ENCODE data around the gene ALKBH3.

Gene ALKBH3

DNA sequence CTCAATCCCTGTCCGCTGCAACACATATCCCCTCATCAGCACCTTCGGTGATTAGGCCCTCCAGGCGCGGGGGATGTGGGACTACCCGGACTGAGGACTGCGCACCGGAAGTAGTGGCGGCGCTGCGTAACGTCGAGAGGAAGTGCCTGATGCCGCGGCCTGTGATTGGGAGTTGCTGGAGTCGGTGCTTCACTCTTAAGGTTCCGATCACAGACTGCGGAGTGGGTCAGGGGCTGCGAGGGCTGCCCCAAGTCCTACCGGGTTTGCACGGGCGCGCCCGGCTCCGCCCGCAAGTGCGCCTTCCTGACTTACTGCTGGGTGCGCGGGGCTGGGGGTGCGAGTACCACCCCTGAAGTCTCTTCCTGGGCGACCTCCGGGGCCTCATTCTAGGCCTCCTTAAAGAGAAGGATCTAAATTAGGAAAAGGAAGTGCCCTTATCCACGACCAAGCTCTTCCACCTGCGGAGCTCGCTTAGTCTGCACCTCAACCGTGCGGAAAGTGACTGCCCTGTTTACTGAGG is at the start of gene ALKBH3:
TSS of gene ALKBH3 (plus strand) at position 192 of the 520 bp plus-strand sequence. CDS start 1,822 bp downstream, outside the sequence.
- DNase-seq = peak; percentile 93

DNA sequence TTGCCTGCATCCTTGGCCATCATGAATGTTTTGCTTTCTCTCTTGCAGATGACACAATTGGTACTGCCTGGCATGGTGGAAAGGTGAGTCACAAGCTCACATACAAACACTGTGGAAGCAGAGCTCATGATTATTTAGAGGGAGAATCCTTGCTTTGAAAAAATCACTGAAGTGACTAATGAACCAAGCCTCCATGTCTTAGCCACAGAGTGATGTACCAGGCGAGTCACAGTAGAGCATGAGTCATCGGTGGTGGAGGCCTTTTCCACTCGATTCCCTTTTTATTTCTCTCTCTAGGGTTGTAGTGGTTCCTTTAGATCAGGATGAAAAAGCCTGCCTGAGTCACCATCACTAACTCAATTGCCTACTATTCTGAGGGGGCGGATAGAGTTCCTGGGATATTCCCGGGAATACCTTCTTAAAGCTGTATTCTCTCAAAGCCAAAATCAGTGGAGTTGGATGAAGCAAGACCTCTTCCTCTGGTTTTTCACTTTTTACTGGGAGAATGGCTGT is 49.6 kb upstream of the ALKBH3 start:
- no peak for DNase-seq

DNA sequence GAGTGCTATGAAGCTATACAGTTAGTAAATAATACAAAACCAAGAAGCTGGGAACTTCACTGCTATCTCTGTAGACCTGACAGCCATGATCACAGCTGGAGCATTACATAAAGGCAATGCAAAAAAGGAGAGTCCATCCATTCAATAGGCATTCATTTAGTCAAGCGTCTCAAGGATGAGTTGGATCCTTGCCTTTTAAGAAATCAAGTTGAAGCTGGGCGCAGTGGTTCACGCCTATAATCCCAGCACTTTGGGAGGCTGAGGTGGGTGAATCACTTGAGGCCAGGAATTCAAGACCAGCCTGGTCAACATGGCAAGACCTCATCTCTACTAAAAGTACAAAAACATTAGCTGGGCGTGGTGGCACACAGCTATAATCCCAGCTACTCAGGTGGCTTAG is 48.1 kb upstream of the ALKBH3 start:
- no peak for DNase-seq

DNA sequence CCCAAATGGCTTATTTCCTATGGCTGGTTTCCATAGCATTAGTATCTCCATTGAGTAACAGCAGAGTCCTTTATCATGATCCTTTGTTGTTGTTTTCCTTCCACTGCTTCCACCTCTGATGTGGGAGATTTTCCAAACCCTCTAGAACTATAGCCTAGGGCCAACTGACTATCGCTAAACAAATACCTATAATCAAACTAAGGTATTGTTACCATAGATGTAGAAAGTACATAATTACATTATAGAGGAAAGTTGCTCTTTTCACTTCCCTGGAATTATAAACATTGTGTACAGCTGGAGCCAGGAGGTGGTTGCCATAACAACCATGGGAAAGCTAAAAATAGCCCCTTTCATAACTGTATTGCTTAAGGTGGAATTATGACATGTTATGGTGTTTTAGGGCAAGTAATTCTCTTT is 47.0 kb upstream of the ALKBH3 start:
- peak; percentile 83 for DNase-seq

DNA sequence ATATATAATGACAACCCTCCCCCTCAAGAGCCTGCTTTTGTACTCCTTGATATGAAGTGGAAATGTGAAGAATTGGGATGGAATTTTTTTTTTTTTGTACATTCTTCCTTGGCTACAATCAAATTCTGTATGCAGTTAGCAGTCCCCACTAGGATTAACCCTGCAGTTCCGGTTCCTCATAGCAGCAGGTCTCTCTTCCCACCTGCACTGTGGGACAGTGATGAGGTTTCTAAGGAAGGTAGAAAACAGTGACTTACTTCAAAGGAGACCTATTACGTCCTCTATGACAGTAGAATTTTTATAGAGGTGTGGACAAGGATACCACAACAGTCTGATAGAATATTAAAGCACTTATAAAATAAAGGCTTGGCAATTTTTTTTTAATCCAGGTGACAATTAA is 46.3 kb upstream of the ALKBH3 start:
- DNase-seq = peak; percentile 47

DNA sequence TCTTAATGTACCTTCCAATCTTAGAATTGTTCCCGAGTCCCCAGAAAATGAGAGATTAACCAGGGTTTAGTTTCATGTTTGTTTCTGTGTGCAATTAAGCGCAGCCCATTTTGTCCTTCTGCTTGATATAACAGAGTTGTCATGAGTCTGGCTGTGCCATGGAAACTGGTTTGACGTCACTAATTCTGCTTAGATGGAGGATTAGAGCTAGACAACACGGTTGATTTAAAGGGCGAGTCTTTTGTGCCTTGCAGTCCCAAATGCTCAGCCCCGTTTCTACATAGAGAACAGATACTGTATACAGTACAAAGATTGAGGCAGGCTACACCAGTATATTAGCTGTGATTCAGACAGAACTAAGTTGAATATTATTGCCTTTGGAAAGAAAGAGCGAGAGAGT is 45.5 kb upstream of the ALKBH3 start:
- peak; percentile 71 for DNase-seq

DNA sequence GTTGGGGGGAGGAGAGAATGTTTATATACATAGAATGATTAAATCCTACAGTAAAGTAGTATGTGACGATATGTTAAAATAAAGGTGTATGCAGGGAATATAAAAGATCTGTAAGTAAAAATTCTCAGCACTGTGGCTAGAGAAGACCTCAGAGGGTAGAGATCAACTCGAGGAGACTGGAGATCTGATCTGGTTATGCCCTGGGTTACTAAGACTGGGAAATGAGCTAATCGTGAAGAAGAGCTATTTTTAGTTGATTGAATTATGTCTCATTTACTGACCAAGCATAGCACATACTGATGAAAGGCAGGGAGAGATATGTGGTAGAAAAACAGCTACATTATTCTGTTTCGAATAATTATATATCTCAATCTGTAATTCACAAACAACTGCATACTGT is 42.8 kb upstream of the ALKBH3 start:
- DNase-seq = no peak

DNA sequence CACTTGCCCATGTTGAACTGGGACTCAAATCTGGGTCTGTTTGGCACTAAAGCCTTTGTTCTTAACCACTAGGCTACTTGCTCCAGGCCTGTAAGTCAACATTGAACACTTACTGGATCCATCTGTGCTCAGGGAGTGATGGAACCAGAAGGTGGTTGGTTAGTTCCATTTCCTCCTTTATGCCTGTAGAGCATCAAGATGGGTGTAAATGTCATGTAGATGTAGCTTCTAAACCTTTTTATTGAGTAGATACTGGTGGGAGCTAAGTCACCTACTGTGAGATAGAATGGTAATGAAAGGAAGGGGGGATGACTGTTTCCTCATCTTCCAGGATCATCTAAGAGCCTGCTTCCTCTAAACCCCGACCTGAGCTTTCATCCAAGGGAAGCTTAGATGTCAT is 38.6 kb upstream of the ALKBH3 start:
- DNase-seq = no peak

DNA sequence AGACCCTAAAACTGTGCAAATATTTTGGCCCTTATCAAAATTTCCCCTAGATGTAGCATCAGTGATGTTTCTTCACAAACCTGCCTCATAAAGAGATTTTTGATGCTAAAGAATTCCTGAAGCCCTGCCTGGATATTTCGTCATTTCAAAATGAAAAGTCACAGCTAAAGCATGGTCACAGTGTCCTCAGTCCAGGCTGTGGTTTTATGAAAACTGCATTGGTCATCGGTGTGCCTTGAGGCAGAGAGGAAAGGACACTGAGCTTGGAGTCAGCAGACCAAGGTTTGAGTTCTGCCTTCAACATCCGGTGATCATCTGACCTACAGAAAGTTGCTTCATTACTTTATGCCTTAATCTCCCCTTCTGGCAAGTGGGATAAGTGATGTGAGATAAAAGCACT is 34.8 kb upstream of the ALKBH3 start:
- no peak for DNase-seq

DNA sequence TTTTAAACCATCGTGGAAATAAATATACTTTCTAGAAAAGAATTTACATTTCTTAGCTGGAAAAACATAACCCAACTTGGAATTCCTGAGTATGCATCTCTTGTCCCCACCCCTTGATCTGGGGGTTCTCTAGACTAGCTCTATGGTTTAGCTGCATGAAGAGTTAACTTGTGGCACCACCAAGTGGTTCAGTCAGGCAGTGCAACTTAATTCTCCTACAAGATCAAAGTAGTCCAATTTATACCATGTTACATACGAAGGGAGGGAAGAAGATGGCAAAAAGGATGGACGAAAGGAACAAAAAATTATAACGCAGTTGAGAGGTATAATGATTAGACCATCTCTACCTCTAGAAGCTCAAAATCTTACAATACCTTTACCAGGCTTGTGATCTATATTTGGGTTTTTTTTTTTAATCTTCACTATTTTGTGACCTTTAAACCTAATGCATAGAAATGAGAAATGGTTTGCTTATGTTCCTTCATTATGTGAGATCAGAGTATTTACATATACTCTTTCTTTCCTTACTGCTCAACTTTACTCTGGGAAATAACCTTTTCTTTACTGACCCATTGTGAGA is 28.5 kb upstream of the ALKBH3 start:
- peak; percentile 58 for DNase-seq

DNA sequence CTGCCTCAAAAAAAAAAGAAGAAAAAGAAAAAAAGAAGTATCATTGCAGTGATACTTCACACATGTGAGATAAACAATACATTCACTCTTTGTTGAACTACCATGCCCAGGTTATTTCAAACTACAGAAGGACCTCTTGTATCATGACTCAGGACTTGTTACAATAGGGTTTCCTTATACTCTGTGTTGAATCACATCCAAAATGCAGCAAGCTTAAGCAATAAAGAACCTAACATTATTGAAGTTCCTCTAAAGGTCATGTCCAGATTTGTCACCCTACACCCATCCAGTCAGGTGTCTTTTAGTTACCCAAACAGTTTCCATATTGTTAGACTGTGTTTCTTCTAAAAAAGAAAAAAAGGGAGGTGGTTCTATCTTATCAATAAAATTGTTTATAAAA is 26.9 kb upstream of the ALKBH3 start:
- DNase-seq = no peak

DNA sequence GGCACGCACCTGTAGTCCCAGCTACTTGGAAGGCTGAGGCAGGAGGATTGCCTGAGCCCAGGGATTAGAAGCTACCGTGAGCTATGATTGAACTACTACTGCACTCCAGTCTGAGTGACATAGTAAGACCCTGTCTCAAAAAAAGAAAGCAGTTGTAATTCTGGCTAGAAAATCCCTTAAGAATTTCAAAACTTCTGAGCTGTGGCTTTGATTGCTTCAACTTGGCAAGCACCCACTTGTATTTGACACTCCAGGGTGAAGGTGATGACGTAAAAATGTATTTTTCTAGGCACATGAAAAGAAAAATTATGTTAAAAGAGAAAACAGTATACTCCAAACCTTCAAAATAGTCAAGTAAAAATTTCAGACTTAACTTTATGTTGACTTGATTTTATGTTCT is 23.6 kb upstream of the ALKBH3 start:
- DNase-seq = no peak

DNA sequence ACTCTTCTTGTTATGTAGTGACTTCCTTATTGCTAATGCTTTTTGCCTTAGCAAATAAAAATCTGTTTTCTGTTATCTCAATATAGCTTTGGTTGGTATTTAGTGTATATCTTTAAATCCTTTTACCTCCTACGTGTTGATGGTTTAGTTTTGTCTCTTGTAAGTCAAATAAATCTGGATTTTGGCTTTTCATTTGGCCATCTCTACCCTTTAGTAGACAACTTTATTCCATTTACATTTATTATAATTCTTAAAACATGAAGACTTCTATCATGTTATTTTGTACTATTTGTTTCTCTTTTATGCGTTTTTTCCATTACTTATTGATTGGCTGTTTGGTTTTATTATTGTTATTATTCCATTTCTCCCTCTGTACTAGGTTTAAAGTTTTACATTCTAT is 19.5 kb upstream of the ALKBH3 start:
- no peak for DNase-seq

DNA sequence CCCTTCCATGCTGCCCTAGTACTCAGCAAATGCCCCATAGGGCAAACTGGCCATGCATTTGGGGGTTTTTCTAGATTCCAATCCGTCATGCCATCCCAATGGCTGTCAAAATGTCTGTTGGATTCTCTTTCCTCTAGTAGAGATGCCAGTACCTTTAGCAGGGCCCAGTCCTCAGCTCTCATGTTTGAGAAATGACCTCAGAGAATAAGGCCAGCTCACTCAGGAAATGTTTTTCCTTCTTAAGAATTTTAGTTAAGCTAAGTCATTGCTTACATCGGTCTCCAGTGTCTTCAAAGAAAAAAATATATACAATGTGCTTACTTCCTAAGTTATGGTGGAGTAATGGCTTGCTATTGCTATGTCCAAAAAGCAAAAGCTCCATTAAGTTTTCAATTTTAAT is 14.1 kb upstream of the ALKBH3 start:
- no peak for DNase-seq

DNA sequence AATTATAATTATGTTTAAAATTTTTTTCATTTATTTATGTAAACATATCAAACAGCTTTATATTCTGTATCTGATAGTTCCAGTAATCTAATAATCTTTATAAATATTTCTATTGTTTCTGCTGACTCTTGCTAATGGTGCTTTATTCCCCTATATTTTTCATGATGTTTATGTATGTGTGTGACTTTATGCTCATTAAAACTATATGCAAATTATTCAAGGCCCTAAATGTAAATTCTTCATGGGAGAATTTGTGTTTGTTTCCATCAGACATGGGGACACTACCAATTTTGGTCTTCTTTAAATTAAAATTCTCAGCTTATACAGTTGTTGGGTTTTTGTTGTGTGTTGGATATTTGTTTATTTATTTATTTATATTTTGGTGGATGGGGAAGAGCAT is 13.7 kb upstream of the ALKBH3 start:
- DNase-seq = no peak

DNA sequence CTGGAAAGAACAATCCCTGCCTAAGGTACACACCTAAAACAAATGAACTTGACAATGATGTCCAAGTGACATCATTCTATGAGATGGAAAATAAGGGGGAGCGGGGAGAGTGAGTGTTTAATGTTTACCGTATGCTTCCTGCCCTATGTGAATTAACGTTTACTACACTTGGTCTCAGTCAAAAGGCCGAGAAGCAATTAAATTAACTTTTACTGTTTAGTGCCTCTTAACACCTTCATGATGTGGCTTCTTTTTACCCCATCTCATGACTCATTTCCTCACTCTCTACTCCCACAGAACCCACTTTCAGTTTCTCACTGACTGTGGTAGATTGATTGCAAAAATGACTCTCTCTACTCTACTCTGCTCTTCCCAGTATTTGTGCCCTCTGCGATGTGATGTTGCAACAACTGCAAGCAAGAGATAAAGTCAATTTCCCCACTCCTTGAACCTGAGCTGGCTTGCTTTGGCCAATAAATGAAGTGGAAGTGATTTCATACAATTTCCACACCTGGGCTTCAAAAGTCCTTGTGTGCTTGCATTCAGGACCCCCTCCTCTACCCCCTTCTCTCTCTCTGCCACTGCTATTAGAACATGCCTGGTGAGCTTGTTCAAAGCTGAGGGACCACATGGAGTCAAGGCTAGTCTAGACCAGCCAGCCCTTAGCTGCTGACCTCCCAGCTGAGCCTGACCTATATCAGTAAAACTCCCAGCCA is 11.6 kb upstream of the ALKBH3 start:
- no peak for DNase-seq

DNA sequence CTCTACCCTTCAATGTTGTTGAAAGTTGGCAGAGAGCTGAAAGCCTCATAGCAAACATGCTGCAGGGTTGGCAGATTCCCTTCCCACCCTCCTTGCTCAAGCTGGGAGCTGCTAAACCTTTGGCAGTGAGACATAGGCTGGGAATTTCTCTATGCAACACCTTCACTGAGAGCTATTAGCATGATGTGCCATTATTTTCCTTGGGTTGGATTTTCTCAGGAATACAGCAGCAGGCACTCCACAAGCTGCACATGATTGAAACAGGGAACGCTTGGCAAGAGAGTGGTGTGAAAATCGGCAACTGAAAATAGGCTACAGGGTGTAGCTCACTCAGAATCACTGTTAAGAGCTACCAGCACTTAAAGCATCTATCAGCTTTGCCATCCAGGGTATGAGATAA is 9.6 kb upstream of the ALKBH3 start:
- DNase-seq = no peak

DNA sequence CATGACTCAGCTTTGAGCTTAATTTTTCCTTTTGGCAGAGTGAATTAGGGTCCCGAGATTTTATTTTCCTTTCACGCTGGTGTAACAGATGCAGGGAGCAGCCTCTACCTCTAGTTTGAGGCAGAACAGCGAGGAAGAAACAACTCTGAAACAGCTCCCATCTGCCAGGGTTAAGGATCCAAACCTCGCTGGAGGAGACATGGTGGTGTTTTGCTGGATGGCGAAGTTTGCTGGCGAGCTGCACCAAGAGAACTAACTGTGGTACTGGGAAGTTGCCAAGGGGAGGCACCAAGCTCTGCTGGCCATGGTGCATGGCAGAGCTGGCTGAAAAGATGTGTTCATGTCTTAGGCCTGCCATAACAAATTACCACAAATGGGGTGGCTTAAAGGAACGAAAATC is 7.6 kb upstream of the ALKBH3 start:
- no peak for DNase-seq

DNA sequence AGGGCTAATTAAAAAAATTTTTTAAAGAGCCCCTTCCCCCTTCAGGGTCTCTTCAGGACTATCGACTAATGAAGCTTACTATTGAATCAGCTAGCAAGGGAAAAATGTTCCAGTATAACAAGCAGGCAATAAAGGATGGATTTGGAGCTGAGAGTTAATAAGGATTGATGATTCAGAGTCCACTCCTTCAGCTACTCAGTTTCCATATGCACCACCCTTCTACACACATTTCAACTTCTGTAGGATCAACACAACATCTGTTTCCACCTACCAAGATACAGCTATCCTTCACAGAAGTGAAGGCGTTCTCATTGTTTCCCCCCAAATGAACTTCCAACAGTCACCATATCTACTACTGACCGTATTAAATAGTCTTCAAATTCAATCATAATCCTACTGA is 6.6 kb upstream of the ALKBH3 start:
- DNase-seq = no peak

DNA sequence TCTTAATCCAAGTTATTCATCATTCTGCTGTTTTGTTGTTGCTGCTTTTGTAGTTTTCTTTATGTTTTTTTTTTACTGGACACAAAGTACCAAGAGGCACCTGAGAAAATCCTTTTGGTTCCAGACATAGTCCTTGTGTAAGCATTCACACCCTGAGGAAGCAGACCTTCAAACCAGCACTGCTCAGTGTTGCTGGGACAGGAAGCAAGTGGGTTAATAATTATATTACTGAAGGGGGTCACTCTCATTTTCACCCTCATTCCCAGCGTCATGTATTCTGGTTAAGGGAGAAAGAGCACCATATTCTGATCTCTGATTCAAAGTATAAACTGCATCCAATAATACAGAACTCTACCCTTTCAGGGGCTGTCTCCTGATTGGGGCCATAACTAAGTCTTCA is 5.9 kb upstream of the ALKBH3 start:
- no peak for DNase-seq

DNA sequence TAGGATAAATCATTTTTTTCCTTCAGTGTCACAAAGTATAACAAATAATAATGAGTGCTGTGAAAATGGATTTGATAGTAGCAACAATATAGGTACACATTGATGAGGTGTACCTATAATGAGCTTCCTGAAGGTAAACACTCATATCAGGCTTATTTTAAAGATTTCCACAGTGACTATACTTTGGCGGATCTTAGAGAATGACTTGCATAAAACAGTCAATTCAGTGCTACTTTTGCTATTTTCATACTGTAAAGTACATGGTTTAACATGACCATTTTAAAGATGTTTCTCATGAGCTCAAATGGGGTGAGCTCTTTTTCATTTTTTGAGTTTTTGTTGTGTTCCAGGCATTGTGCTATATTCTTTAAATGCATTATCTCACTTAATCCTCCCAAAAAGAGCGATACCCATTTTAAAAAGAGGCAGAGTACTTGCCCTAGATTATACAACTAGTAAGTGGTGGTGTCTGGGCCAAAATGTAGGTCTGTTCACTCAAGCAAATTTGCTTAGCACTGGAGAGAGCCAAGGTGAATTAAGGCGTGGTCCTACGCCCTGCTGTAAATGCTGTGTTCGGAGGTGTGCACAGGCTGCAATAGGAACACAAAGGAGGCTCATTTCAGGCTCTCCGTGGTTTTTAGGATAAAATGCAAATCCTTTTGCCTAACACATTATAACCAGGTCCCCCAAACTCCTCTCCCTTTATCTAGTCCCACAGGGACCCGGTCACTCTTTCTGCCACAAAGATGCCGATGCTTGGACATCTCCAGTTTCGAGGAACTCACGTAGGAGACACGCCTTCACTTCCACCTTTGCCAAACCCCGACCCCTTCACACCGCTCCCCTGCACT is 617 bp upstream of the ALKBH3 start:
- no peak for DNase-seq

DNA sequence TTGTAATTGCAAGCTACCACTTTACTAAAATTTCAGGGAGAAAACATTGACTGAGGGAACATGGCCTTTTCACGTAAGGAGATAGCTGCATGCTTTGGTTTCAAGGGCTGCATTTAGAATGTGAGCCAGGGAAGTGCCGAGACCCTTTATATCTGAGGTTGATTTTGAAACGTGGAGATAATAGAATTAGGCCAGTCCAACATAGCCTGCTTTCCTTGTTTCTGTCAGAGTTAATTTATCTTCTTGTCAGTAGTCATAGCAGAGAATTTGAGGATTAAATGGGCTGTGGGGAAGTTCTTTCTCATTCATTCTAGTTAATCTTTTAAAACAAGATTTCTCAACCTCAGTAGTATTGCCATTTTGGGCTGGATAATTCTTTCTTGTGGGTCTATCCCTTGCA is 12.2 kb downstream of the ALKBH3 start:
- DNase-seq = no peak

DNA sequence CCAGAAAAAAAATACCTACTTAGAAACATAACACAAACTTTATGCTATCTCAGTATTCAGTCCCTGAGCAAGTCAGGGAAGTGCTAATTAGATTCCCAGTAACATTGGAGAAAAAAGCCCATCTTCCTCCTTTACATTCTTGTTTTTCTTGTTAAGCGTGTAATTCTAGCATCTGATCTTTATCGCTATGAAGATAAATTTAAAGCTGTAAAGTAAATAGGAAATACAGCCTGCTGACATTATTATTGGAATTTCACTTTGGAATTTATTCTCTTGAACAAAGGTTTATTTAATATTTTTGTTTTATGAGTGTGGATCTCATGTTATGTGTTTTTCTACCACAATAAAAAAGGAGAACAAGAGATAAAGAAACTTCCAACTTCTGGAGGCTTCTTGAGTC is 13.9 kb downstream of the ALKBH3 start:
- no peak for DNase-seq

DNA sequence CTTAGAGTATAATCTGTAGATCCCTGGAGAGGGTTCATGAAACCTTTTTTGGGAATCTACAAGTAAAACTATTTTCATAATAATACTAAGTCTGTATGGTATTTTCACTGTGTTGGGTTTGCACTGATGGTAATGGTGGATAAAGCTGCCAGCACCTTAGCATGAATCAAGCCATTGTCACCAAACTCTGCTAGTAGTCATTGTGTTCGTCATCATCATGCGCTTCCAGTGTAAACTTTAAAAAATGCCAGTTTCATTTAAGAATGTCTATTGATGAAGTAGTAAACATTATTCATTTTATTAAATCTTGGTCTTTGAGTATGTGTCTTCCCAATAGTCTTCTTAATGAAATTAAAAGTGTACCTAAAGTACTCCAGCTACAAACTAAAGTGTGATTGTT is 15.0 kb downstream of the ALKBH3 start:
- DNase-seq = no peak

Data from NCI-H146 (cell line).